ENCODE results near the gene SDC1.

The SDC1 gene

GRCh38 chr2:20192781-20193180, 32.1 kb downstream of the SDC1 start:
- Histone ChIP-seq H2AFZ (ENCODE audit: low read depth, low read length) (no peak overlapping the region), H3K27me3 (ENCODE audit: insufficient read depth, low read length, poor library complexity) (peaks cover 4% of the 10 kb centered on the region), H3K9ac (ENCODE audit: low read depth, low read length) (no peak overlapping the region), H3K4me2 (ENCODE audit: insufficient read depth, low read length) (no peak overlapping the region), H3K27ac (ENCODE audit: low read length) (no peak overlapping the region), H3K36me3 (ENCODE audit: insufficient read depth, low read length) (no peaks in the 10 kb centered on the region), H4K20me1 (ENCODE audit: insufficient read depth, low read length) (no peaks in the 10 kb centered on the region), H3K79me2 (ENCODE audit: insufficient read depth, low read length) (no peaks in the 10 kb centered on the region), H3K4me1 (ENCODE audit: insufficient read depth, low read length) (no peaks in the 10 kb centered on the region), H3K4me3 (ENCODE audit: low read depth in 1 of 2, low read length in 2 of 2) (no peak overlapping the region), H3K9me3 (ENCODE audit: insufficient read depth, low read length, severe bottlenecking) (no peaks in the 10 kb centered on the region)
- TF ChIP-seq CTCF (IDR thresholded peaks at IDR 0.05; ENCODE audit: borderline replicate concordance, extremely low read depth, low read length, poor library complexity, severe bottlenecking): no peak
- TF ChIP-seq EZH2 (IDR thresholded peaks at IDR 0.05; ENCODE audit: borderline replicate concordance, low read depth, low read length, severe bottlenecking): no peak
- no peak for DNase-seq
- ATAC-seq (ENCODE audit: insufficient read depth, low read depth): no peak

- DNase-seq: no peak
- H3K4me1 ChIP-seq (ENCODE audit: insufficient read depth, low read length): no peaks in the 10 kb centered on the region
- no peak for ATAC-seq (ENCODE audit: insufficient read depth, low read depth)
- peaks cover 5% of the 10 kb centered on the region for H3K27me3 ChIP-seq (ENCODE audit: insufficient read depth, low read length, poor library complexity)
- H4K20me1 ChIP-seq (ENCODE audit: insufficient read depth, low read length): no peaks in the 10 kb centered on the region
- no peaks in the 10 kb centered on the region for H3K9me3 ChIP-seq (ENCODE audit: insufficient read depth, low read length, severe bottlenecking)
- H3K36me3 ChIP-seq (ENCODE audit: insufficient read depth, low read length): no peaks in the 10 kb centered on the region
- TF ChIP-seq EZH2 (IDR thresholded peaks at IDR 0.05; ENCODE audit: borderline replicate concordance, low read depth, low read length, severe bottlenecking) (no peak), CTCF (IDR thresholded peaks at IDR 0.05; ENCODE audit: borderline replicate concordance, extremely low read depth, low read length, poor library complexity, severe bottlenecking) (no peak)
- no peaks in the 10 kb centered on the region for H3K79me2 ChIP-seq (ENCODE audit: insufficient read depth, low read length)
- H3K27ac ChIP-seq (ENCODE audit: low read length): no peak overlapping the region
- no peak overlapping the region for H3K9ac ChIP-seq (ENCODE audit: low read depth, low read length)
- no peak overlapping the region for H2AFZ ChIP-seq (ENCODE audit: low read depth, low read length)
- H3K4me2 ChIP-seq (ENCODE audit: insufficient read depth, low read length): no peak overlapping the region
- no peak overlapping the region for H3K4me3 ChIP-seq (ENCODE audit: low read depth in 1 of 2, low read length in 2 of 2)
Observed at GRCh38 chr2:20191714-20192569, 33.0 kb downstream of the SDC1 start.

- H4K20me1 ChIP-seq (ENCODE audit: insufficient read depth, low read length): no peaks in the 10 kb centered on the region
- no peak overlapping the region for H3K4me2 ChIP-seq (ENCODE audit: insufficient read depth, low read length)
- DNase-seq (no peak), ATAC-seq (ENCODE audit: insufficient read depth, low read depth) (no peak)
- peaks cover 6% of the 10 kb centered on the region for H3K27me3 ChIP-seq (ENCODE audit: insufficient read depth, low read length, poor library complexity)
- no peaks in the 10 kb centered on the region for H3K9me3 ChIP-seq (ENCODE audit: insufficient read depth, low read length, severe bottlenecking)
- H3K4me1 ChIP-seq (ENCODE audit: insufficient read depth, low read length): no peaks in the 10 kb centered on the region
- H3K4me3 ChIP-seq (ENCODE audit: low read depth in 1 of 2, low read length in 2 of 2): no peak overlapping the region
- H3K79me2 ChIP-seq (ENCODE audit: insufficient read depth, low read length): no peaks in the 10 kb centered on the region
- H3K36me3 ChIP-seq (ENCODE audit: insufficient read depth, low read length): no peaks in the 10 kb centered on the region
- no peak for TF ChIP-seq CTCF (IDR thresholded peaks at IDR 0.05; ENCODE audit: borderline replicate concordance, extremely low read depth, low read length, poor library complexity, severe bottlenecking)
- TF ChIP-seq EZH2 (IDR thresholded peaks at IDR 0.05; ENCODE audit: borderline replicate concordance, low read depth, low read length, severe bottlenecking): no peak
- no peak overlapping the region for H3K9ac ChIP-seq (ENCODE audit: low read depth, low read length)
- no peak overlapping the region for H2AFZ ChIP-seq (ENCODE audit: low read depth, low read length)
- no peak overlapping the region for H3K27ac ChIP-seq (ENCODE audit: low read length)
Observed at GRCh38 chr2:20190876-20191713, 33.8 kb downstream of the SDC1 start.
